AG08395 (cell line): ENCODE measurements around the gene RXRG.
"Not testable (repeated sequence)": the region's sequence is repeated elsewhere in the genome, so short reads cannot be mapped to it uniquely, and the experiment has no call there.

Experiments used
- DNase-seq: peaks from one replicate; pipeline ENCODE4 v3.0.0; 2012; ENCODE audit warnings: mixed read lengths, low spot score

RXRG gene

DNA sequence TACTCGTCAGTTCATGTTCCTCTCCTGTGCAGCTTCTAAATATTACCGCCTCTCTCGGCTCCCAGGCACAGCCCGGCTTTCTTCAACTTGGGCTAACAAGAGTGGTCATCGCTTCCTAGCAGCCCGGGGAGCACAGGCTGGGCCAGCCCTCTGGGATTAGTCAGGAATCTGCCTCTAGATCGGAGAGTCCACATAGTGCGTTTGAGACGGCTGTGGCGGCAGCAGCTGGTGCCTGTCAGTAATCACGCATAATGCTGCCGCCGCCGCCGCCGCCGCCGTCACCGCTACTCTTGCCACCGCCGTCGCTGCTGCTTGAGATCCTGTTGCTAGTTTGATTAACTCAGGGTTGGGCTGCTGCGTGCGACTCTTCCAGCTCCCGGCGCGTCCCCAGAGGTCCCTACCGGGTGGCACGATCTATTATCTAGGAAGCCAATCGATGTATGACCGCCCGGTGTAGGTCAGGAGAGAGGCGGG, at the start of gene RXRG:
RXRG (minus strand) TSS at position 230 of the 474 bp plus-strand sequence. CDS start 233 bp downstream, outside the sequence.
- peak; percentile 14 for DNase-seq

DNA sequence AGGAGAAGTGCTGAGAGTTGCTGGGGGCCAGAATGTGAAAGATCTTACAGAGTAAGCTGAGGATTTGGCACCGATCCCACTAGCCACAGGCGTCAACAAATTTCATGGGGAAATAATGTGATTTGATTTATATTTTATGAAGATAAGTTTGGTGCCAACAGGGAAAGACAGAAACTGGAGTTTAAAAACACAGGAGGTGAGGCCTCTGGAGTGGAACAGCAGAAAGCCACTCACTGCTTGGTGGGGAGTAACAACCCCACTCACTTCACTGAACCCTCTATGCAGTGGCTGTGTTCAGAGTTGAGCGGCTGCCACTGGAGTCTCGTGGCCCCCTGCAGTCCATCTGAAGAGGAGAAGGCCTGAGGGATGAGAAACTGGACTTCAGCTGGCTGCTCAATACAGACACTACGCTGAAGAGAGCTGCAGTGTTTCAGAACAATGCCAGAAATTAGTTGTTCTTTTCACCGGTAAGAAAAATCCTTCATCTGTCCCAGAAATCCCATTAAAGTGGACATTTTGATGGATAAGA, 48.0 kb upstream of the RXRG start:
- no peak for DNase-seq

DNA sequence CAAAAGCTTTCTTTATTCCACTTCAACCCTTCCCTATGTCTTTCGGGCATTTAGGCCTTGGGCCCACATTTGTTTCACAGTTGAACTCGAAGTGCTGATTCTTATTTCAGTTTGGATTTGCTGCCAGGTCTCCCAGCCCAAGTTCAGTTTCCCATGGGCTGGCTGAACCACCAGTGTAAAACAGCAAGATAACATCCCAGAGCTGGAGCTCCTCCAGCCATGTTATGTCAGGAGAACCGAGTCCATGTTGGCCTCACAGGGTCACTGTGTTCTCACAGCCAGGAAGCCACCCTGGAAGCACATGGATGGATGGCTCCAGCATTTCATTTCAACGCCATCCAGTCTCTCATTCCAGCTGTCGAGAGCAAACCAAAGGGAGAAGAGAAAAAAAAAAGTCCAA, 45.2 kb upstream of the RXRG start:
- no peak for DNase-seq

DNA sequence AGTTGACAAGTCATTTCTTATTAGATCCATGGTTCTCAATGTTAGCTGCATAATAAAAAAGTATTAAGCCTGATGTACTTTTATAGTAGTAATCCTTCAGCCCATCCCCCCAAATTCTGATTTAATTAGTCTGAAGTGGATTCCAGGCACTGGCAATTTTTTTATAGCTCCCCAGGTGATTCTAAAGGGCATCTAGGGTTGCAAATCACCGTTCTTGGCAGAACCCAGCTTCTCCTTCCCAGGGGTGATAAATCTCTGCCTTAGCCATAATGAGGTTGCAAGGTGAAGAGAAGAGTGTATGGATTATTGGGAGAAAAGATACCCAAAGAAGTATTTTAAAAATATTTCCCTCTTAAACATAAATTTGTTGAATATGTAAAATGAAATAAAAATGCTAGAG, 43.0 kb upstream of the RXRG start:
- DNase-seq, result no peak

DNA sequence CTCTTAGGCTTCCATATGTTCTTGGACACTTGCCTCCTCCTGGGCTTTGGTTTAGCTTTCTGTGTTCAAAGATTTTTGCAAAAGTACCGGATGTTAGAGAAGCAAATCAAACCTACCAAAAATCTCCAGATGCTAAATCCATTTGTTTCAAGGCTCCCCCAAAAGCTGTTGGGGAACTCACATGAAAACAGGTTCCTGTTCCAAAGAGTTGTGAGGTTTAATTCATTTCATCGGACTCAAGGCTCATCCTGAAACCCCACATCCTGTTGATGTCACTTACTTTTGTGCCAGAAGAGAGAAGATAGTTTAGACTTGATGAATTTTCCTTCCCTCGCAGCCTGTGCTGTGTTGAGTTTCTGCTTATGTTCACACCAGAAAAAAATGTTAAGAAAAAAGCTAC, 41.7 kb upstream of the RXRG start:
- DNase-seq, result no peak

DNA sequence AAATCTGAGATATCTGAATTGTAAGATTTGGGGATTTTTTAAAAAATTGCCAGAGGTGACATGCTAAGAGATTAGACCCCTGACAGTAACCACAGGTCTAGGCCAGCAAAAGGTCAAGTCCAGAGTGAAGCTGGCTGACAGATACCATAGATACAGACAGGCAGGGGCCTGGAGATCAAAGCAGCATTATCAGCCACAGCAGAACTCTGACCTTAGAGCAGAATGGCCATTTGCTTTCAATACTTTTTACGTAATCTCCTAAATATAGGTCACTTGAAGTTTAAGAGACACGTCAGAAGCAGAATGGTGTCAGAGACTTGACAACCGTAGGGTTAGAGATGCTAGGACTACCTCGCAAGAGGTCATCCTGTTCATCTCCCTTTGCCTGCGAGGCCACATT, 40.8 kb upstream of the RXRG start:
- DNase-seq, result no peak

DNA sequence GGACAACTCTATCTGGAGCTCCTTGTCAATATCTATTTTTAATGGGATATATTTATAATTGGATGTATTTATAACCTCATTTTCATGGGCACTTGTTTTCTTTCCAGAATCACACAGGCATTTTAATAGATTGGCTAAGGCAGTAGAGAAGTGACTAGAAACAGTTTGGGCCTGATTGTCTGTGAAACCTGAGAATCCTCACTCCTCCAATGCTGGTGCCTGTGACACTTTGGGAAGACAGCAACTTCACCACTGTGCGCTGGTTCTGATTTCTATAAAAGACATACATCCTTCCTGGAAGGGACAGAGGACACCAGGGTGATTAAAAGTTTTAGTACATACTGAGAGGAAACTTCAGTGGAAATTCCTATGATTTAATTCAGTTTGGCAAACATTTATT, 39.6 kb upstream of the RXRG start:
- no peak for DNase-seq

DNA sequence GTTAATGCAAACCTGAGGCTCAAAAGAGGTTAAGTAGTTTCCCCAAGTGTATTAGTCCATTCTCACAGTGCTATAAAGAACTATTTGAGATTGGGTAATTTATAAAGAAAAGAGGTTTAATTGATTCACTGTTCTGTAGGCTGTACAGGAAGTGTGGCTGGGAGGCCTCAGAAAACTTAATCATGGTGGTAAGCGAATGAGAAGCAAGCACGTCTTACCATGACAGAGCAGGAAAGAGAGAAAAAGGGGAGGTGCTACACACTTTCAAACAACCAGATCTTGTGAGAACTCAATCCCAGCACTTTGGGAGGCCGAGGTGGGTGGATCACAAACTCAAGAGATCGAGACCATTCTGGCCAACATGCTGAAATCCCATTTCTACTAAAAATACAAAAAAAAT, 38.5 kb upstream of the RXRG start:
- no peak for DNase-seq

DNA sequence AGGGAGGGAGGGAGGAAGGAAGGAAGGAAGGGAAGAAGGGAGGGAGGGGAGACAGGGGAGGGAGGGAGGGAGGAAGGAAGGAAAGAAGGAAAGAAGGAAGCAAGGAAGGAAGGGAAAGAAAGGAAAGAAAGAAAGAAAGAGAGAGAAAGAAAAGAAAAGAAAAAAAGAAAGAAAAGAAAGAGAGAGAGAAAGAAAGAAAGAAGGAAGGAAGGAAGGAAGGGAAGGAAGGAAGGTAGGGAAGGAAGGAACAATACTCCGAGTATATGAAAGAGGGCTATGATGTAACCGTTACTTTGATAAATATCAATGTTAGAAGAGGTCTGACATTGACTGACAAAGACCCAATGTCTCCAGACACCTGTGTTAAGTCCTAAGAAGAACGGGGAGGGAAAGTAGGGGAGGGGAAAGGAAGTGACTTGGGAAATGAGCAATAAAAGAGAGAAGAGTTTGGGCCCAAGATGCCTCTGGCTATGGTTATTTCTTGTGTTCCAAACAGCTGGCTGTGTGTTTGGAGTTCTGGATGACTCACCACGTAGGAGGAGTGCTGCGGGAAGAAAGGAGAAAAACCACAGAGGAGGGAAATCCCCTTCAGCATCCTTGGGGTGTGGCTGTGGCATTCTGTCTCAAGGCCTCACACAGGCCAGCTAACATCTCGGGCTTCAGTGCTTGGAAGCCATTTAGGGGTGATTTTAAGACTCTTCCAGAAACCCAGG, 37.0 kb upstream of the RXRG start:
- DNase-seq, result peak; percentile 91

DNA sequence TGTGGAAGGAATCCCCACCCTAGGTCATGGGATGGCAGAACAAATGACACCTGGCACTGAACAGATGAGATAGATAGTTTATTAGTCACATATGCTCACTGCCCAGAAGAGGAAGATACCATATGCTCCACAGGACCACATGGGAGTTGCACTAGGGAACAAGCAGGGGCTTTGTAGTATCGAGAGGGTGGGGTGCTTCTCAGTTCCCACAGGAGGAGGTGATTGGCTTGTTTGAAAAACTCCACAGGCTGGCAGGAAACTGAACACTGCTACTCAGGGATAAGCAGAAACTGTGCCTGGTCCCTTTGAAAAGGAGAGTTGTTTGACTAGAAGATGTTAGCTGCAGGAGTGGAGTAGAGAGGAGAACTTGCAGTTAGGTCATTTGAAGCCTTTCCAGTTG, 31.9 kb upstream of the RXRG start:
- DNase-seq, result no peak

DNA sequence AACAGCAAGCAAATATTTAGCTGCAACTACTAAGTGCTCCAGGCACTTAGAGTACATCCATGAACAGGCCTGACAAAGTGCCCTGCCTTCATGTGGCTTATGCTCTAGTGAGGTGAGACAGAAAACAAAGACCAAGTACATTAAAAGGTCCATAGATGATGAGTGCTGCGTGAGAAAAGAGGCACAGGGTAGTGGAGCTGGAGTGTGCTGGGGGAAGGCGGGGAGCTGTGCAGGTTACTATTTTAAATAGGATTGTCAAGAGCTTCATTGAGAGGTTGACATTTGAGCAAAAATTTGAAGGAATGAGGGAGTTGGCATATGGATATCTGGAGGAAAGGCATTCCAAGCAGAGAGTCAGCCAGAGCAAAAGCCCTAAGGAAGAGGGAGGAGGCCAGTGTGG, 29.3 kb upstream of the RXRG start:
- no peak for DNase-seq

DNA sequence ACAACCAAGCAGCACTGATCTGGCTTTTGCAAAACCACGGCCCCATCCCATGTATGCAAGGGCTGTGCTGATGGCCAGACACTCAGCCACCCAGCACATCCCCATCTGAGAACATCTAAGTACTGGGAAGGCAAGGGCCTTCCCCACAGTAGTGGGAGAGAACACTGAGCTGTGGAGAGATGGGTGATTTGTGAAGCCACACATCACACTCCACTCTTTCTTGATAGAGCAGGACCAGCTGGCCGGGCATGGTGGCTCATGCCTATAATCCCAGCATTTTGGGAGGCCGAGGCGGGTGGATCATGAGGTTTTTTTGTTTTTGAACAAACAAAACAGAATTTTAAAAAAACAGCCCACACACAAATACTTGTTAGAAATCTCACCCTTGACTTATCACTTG, 28.2 kb upstream of the RXRG start:
- no peak for DNase-seq

DNA sequence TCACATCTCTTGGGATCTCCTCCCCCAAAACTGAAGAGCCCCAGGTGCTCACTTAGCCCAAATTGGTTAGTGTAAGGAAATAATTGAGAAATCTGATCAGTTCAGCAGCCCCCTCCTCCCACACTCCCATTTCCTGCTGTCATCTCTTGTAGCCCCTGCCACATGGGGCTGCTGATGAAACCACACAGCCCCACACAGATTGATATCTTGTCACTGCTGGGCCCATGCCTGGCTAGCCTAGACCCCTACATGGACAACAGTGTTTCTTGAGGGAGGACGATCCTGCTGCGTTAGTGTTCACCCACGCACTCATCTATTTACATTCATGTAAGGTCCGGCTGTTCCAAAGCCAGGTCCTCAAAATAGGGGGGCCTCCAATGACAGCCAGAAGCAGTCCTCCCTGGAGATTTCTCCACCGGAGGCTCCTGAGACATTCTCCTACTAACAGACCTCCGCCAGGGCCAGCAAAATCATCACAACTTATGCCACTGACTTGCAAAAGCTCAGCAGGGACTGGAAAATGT, 23.9 kb upstream of the RXRG start:
- no peak for DNase-seq

DNA sequence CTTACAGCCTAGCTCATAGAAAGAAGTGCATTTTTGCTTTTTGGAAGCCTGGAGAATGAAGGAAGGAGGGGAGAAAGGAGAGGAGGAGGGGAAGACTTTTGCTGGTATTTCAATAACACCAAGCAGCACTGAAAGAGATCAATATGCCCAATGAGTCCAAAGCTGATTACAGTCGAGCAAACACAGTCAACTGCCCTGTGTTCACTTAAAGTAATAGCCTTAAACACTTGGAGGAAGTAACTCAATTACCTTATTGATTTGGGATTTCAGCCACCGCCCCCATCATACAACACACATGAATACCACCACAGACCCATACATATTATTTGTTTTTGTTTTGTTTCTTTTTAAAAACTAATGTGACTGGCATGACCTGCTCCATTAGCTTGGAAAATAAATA, 23.3 kb upstream of the RXRG start:
- DNase-seq, result no peak

DNA sequence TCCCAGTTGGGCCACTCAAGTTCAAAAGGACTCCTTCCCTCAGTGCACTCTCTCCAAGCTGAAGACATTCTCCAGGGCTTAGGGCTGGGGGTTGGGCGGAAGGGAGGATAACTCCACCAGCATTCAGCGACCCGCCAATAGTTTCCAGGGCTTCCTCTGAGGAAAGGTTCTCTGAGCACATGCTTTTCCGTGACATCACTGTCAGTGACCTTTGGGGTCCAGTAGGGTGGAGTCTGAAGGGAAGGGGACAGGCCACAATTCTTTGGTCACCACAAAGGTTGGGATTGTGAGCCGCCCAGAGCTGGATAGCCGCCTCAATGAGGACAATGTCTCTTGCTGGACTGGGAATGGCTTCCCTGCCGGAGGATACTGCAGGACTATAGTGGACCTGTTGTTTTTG, 22.8 kb upstream of the RXRG start:
- no peak for DNase-seq

DNA sequence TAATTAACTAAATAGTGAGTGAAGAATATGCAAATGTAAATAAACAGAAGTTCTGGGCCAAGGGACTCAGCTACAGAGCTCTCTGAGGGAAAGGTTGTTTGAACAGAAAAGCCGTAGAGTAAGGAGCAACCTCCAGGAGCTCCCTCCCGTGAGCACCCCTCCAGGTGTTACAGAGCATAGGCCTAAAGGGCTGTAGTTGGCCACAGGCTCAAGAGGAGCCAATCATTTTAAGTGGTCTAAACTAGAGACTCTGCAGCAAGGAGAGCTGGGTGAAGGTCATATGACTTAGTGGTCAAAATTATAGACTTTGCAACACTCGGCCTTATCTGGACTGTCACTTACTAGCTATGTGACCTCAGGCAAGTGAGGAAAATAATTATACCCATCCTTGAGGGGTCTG, 19.1 kb upstream of the RXRG start:
- DNase-seq, result no peak

DNA sequence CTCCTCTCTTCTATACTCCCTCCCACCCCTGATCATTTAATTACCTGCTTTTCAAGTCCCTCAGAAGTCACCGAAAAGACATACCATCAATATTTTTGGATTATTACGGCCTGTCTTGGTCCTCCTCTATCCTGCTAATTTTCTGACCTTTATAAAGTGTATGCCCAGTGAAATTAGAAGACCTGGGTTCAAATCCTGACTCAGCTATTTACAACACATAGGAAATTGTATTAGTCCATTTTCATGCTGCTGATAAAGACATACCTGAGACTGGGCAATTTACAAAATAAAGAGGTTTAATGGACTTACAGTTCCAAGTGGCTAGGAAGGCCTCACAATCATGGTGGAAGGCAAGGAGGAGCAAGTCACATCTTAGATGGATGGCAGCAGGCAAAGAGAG, 14.8 kb upstream of the RXRG start:
- not testable (repeated sequence) for DNase-seq

DNA sequence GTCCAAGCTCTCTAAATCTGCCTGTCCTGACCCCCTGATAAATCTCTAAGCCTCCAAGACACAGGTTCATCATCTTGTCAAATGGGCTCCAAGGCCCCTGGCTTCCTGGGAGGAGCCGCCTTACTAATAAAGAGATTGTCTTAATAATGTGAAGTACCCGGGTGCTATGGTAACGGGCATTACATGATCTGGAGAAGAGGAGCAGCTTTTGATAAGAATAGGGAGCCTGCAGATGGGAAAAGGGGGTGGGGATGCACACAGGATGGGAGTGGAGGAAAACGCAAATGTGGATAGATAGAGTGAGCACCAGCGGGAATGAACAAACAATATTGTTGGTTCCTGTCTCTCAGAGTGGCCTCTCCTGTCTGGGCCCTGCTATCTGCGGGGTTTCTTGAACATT, 11.9 kb upstream of the RXRG start:
- DNase-seq, result no peak

DNA sequence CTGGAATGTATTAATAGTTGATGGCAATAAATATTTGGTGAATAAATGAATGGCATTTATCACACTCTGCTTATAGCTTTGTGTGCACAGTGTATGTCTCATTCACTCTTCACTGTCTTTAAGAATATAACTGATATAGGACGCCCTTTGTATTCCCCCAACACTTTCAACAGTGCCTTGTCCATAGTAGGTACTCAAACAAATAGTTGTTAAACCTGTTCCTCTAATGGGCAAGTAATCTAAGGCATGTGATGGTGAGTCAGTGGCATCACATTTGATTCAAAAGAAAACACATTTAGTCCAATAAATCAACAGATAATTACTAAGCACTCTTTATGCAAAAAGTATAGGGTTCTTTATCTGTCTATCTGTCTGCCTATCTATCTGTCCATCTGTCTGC, 11.2 kb upstream of the RXRG start:
- no peak for DNase-seq

DNA sequence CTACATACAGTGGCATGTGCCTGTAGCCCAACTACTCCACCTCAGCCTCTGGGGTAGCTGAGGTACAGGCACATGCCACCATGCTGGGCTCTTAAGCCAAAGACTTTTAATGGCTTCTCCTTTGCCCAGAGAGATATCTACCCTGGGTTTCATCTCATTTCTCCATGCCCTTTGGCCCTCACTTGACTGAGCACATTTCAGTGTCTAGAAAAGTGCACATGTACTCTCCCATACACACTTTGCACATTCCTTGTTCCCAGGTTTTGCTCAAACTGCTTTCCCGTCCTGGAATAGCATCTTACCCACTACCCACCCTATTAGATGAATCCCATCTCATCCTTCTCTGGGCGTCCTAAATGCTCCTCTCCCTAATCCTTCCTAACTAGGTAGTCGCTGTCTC, 10.2 kb upstream of the RXRG start:
- no peak for DNase-seq

DNA sequence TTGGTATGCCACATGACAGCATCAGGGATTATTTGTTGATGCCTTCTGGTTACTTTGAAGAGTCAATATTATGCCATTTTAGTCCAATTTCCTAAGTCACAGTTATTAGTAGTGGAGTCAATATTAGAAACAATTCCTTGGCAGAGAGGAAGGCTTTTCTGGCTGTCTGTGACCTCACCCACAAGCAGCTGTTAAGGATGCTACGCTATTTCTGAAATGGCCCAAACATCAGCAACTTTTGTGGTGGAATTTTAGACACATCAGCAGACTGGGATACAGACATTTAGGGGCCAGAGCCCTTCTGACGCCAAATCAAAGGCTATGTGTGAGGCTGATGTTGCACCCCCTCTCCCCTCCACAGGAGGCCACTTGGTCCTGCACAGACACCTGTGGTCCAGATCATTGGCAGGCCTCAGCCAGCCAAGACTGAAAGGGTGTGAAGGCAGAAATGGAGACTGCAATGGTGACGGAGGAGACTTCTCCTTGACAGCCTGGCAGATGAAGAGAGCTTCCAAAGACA, 9.2 kb upstream of the RXRG start:
- DNase-seq, result no peak

DNA sequence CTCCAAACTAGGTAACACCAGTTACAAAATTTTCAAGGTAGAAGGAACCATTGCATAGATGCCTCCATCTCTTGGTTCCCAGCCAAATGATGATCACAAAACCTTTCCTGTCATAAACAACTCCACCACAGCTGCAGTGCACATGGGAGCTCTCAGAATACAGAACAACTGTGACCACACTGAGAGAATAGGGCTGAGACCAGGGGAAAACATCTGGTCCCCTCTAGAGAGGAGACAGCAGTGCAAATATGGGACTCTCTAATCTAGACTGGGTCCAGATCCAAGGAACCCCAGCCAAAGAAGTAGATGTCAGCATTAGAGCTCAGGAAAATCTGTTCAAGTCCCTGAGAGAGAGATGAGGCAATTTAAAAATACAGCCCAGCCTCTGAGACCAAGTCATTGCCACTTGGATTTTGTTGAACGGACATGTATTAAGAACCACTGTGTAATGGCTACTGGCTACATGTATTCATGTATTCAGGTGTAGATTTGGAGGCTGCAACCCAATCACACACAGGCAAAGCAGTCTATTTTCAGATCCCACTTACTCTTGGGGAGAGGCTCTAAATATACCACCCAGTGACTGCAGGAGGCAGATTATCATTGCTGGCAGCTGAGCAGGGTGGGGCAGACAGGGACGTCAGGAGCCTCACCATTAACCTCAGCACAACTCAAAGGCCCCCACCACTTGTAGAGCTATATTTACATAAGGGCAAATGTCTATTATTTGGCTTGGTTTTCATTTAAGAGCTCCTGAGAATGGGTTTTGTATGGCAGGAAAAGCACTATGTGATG, 7.6 kb upstream of the RXRG start:
- no peak for DNase-seq

DNA sequence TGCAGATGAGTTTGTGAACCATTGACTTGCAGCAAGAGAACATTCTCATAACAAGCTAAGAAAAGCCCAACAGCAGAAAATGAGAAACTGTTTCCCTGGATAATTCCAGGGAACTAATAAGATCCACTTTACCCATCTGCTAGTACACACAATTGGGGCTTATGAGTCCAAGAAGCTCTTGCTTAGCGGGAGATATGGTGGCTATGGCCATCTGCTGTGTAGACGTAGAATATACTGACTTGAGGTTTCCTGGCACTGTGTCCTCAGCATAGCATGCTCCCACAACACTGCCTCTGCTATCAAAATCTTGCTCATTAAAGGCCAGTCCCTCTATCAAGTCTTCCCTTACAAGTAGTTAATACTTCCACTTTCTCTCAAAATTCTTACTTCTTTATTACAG, 6.8 kb upstream of the RXRG start:
- DNase-seq, result no peak
